ENCODE data around the gene CCER1.
"Not testable (repeated sequence)": the region's sequence is repeated elsewhere in the genome, so short reads cannot be mapped to it uniquely, and the experiment has no call there.

The CCER1 gene

DNA sequence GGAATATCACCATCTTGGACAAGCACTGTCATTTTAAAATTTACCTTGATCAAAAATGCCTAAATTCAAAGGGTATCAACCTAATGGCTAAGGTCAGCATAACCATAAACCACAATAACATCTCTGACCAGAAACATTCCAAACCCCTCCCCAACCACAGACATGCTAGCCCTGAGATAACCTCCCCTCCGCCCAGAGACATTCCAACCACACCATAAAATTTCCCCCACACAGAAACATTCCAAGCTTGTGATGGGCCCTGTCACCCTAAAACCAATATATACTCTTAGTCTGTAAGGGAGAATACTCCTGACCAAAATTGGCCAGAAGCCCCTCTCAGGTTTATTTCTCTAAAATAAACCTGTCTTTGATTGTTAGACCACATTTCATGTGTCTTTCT, 32.1 kb upstream of the CCER1 start:
- Histone ChIP-seq H3K27me3 (ENCODE audit: insufficient read depth, poor library complexity, severe bottlenecking) (no peaks in the 10 kb centered on the region), H3K4me1 (ENCODE audit: insufficient read depth, poor library complexity, severe bottlenecking) (no peaks in the 10 kb centered on the region), H3K4me3 (ENCODE audit: severe bottlenecking) (no peak overlapping the region), H3K36me3 (ENCODE audit: low read depth) (no peaks in the 10 kb centered on the region), H3K9me3 (ENCODE audit: severe bottlenecking) (peaks cover 6% of the 10 kb centered on the region), H3K27ac (ENCODE audit: poor library complexity, severe bottlenecking) (no peak overlapping the region)
- ATAC-seq (ENCODE audit: low read depth) (no peak), DNase-seq (ENCODE audit: low spot score) (no peak)
- TF ChIP-seq, protein P1, sequence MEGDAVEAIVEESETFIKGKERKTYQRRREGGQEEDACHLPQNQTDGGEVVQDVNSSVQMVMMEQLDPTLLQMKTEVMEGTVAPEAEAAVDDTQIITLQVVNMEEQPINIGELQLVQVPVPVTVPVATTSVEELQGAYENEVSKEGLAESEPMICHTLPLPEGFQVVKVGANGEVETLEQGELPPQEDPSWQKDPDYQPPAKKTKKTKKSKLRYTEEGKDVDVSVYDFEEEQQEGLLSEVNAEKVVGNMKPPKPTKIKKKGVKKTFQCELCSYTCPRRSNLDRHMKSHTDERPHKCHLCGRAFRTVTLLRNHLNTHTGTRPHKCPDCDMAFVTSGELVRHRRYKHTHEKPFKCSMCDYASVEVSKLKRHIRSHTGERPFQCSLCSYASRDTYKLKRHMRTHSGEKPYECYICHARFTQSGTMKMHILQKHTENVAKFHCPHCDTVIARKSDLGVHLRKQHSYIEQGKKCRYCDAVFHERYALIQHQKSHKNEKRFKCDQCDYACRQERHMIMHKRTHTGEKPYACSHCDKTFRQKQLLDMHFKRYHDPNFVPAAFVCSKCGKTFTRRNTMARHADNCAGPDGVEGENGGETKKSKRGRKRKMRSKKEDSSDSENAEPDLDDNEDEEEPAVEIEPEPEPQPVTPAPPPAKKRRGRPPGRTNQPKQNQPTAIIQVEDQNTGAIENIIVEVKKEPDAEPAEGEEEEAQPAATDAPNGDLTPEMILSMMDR (IDR thresholded peaks at IDR 0.05; ENCODE audit: poor library complexity, severe bottlenecking) = no peak

DNA sequence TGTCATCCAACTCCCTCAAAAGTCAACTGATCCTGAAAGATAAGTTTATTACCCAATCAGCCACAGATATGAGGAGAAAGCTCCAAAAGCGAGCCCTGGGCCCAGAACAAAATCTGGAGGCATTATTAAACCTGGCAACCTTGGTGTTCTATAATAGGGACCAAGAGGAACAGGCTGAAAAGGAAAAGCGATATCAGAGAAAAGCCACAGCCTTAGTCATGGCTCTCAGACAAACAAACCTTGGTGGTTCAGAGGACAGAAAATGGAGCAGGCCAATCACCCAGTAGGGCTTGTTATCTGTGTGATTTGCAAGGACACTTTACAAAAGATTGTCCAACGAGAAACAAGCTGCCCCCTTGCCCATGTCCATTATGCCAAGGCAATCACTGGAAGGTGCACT, 30.4 kb upstream of the CCER1 start:
- H3K27me3 ChIP-seq (ENCODE audit: insufficient read depth, poor library complexity, severe bottlenecking); ATAC-seq (ENCODE audit: low read depth); DNase-seq (ENCODE audit: low spot score): not testable (repeated sequence)

DNA sequence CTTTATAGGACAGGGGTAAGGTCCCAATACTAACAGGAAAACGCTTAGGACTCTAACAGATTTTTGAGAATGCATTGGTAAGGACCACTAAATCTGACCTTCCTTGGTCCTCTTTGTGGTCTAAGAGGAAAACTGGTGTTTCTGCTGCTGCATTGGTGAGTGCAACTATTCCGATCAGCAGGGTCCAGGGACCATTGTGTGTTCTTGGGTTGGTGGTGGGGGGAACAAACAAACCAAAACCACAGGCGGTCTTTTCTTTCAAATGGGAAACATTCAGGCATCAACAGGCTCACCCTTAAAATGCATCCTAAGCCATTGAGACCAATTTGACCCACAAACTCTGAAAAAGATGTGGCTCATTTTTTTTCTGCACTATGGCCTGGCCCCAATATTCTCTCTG, 29.1 kb upstream of the CCER1 start:
- ATAC-seq (ENCODE audit: low read depth) = no peak
- DNase-seq (ENCODE audit: low spot score) = no peak
- Histone ChIP-seq H3K36me3 (ENCODE audit: low read depth) (no peaks in the 10 kb centered on the region), H3K27ac (ENCODE audit: poor library complexity, severe bottlenecking) (no peak overlapping the region), H3K9me3 (ENCODE audit: severe bottlenecking) (peaks cover 6% of the 10 kb centered on the region), H3K4me1 (ENCODE audit: insufficient read depth, poor library complexity, severe bottlenecking) (no peaks in the 10 kb centered on the region), H3K4me3 (ENCODE audit: severe bottlenecking) (no peak overlapping the region), H3K27me3 (ENCODE audit: insufficient read depth, poor library complexity, severe bottlenecking) (no peaks in the 10 kb centered on the region)
- TF ChIP-seq, protein P1 (IDR thresholded peaks at IDR 0.05; ENCODE audit: poor library complexity, severe bottlenecking) = no peak

More for the DNA sequence above, 30.4 kb upstream of the CCER1 start:
- not testable (repeated sequence) for H3K9me3 ChIP-seq (ENCODE audit: severe bottlenecking); H3K4me3 ChIP-seq (ENCODE audit: severe bottlenecking); H3K27ac ChIP-seq (ENCODE audit: poor library complexity, severe bottlenecking); H3K4me1 ChIP-seq (ENCODE audit: insufficient read depth, poor library complexity, severe bottlenecking); H3K36me3 ChIP-seq (ENCODE audit: low read depth)

DNA sequence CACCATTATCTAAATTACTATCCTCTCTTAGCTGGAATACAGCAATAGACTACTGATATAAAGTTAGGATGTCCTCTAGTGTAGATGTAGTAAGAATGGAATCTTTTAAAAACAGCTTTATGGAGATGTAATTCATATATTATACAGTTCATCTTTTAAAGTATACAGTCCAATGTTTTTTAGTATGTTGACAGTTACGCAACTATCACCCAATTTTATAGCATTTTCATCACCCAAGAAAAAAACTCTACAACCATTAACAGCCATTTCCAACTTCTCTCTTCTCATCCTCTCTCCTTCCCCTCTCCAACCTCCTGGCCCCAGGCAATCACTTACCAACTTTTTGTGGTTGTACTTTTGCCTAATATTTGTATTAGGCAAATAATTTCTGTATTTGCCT, 27.2 kb upstream of the CCER1 start:
- no peaks in the 10 kb centered on the region for H3K27me3 ChIP-seq (ENCODE audit: insufficient read depth, poor library complexity, severe bottlenecking)
- DNase-seq (ENCODE audit: low spot score) (no peak), ATAC-seq (ENCODE audit: low read depth) (no peak)
- H3K36me3 ChIP-seq (ENCODE audit: low read depth) = no peaks in the 10 kb centered on the region
- no peak overlapping the region for H3K27ac ChIP-seq (ENCODE audit: poor library complexity, severe bottlenecking)
- no peak overlapping the region for H3K4me3 ChIP-seq (ENCODE audit: severe bottlenecking)
- H3K9me3 ChIP-seq (ENCODE audit: severe bottlenecking) = peaks cover 5% of the 10 kb centered on the region
- no peaks in the 10 kb centered on the region for H3K4me1 ChIP-seq (ENCODE audit: insufficient read depth, poor library complexity, severe bottlenecking)
- TF ChIP-seq, protein P1 (IDR thresholded peaks at IDR 0.05; ENCODE audit: poor library complexity, severe bottlenecking) = no peak

DNA sequence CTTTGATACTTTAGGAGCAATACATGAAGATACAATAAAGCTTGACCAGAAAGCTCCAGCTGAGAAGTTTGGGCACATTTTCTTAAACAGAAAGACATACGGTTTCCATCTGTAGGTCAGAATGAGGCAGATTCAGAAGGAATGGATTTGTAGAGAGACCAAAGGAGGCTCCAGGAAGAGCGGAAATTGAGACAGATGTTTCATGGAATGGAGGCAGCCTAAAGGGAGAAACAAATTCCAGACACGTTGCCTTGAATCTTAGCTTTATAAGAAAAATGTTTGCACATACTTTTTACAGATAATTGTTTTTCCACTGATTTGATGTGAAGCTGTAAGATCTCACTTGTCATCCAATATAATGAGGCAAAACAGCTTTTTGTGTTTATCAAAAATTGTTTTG, 25.0 kb upstream of the CCER1 start:
- ATAC-seq (ENCODE audit: low read depth) = no peak
- no peak overlapping the region for H3K27ac ChIP-seq (ENCODE audit: poor library complexity, severe bottlenecking)
- no peaks in the 10 kb centered on the region for H3K27me3 ChIP-seq (ENCODE audit: insufficient read depth, poor library complexity, severe bottlenecking)
- no peak overlapping the region for H3K4me3 ChIP-seq (ENCODE audit: severe bottlenecking)
- TF ChIP-seq, protein P1 (IDR thresholded peaks at IDR 0.05; ENCODE audit: poor library complexity, severe bottlenecking) = no peak
- H3K9me3 ChIP-seq (ENCODE audit: severe bottlenecking) = no peaks in the 10 kb centered on the region
- H3K36me3 ChIP-seq (ENCODE audit: low read depth) = no peaks in the 10 kb centered on the region
- no peak for DNase-seq (ENCODE audit: low spot score)
- H3K4me1 ChIP-seq (ENCODE audit: insufficient read depth, poor library complexity, severe bottlenecking) = no peaks in the 10 kb centered on the region
